Iris pigment epithelial cell (primary cell): ENCODE measurements around the gene SPAG17.
"Not testable (repeated sequence)": the region's sequence is repeated elsewhere in the genome, so short reads cannot be mapped to it uniquely, and the experiment has no call there.

ENCODE experiments used
- DNase-seq: peaks from one replicate; pipeline ENCODE4 v3.0.0-alpha.2; 2011; ENCODE audit warnings: low read depth

The SPAG17 gene

GRCh38 chr1:117976381-117976780, 208.6 kb downstream of the SPAG17 start:
- no peak for DNase-seq

GRCh38 chr1:117971777-117972176, 213.3 kb downstream of the SPAG17 start:
- no peak for DNase-seq

DNA sequence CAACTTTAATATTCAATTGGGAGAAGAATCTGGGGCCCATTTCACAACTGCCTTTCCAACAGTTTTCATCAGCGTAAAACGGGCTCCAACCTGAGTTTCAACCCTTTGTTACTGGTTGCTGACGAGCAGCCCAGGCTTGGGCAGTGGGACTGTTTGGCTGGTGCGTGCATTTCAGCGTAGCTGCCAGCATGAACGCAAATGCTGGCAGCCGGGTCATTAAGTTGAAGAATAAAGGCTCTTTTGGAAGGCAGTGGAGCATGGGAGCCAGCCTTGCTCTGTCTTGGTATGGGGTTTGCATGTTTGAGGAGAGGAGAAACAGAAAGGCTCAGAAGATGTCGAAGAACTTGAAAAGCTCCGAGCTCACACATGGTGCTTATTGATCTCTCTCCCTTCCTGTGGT, 214.8 kb downstream of the SPAG17 start:
- DNase-seq: no peak

DNA sequence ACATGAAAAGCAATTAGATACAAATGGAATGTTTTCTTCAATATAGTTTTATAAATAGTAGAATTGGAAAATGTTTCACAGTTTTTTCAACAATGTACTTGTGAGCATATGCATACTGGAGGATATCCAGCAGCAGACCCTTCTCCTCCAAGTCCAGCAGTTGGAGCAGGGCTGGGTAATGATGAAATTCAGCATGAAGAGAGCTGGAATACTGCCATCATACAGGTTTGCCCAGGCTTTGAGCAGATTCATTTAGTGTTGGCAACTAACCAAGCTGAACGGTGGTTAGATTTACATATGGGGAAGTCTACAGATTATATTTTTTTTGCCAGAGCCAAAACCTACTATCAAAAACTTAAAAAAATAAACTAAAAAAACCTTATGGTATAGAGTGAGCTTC, 217.1 kb downstream of the SPAG17 start:
- DNase-seq: peak; percentile 62

- DNase-seq: peak; percentile 77
Observed at GRCh38 chr1:117967477-117967876, 217.6 kb downstream of the SPAG17 start.

GRCh38 chr1:117964290-117965038, 220.6 kb downstream of the SPAG17 start:
- peak; percentile 47 for DNase-seq

DNA sequence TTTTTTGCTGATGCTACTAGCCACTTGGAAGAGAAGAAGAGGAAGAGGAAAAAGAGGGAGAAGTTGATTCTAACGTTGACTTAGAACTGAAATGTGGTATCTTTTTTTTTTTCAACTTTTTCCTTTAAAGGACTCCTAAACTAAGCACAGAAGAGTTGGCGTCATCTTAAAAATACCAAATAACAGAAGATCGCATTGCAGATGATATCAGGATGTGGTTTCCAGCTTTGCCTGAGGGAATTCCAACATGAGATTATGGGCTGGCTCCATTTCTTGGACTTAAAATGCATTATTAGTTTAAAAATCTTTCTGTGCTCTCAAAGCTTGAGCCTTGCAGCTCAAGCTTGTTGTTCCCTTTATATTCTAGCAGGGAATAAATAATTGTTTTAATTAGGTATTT, 225.7 kb downstream of the SPAG17 start:
- peak; percentile 44 for DNase-seq

GRCh38 chr1:117952386-117952785, 232.6 kb downstream of the SPAG17 start:
- DNase-seq: no peak

DNA sequence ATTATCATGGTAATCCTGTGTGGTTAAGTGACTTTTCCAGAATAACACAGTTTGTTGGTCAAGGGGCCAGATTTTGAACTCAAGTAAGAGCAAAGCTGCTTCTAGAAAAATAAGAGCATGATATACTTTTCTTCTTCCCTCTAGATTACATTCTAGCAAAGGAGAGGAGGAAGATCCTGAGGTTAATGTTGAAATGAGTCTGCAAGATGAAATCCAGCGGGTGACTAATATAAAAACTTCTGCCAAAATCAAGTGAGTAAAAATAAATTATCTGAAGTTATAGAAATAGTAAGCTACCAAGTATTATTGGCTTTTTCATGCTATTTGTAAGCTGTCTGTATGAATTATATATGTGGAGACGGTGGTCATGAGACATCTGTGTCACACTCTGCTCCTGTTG, 242.7 kb downstream of the SPAG17 start:
- DNase-seq: no peak

GRCh38 chr1:117933769-117934168, 251.3 kb downstream of the SPAG17 start:
- no peak for DNase-seq

- no peak for DNase-seq
Observed at GRCh38 chr1:117932576-117932975, 252.5 kb downstream of the SPAG17 start.

DNA sequence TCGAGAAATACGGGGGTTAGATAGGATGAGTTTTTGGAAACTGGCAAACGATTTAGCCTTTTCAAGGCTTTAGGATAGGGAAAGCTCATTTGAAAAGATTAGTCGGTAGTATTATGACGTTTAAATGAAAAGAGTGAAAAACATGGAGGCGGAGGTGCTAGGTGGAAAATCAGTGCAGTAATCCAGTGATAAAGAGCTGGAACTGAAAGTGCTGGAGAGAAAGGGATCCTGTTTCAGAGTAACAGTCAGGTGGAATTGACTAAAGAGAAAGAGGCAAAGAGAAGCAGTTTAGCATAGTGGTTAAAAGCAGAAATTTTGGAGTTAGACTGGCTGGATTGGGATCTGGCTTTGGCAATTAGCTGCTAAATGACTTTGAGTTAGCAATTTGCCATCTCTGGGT, 254.5 kb downstream of the SPAG17 start:
- peak; percentile 33 for DNase-seq

DNA sequence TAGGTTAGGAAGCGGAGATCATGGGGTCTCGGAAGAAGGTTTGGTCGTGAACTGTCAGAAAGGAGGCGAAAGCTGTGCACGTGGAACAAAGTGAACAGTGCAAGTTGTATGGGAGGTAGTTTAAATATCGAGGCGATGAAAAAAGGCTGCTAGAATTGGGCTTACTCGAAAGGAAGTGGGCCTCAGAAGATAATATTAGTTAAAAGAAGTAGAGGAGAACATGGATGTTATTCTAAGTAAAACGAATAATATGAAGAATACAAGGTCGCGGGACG, 254.9 kb downstream of the SPAG17 start:
- no peak for DNase-seq

DNA sequence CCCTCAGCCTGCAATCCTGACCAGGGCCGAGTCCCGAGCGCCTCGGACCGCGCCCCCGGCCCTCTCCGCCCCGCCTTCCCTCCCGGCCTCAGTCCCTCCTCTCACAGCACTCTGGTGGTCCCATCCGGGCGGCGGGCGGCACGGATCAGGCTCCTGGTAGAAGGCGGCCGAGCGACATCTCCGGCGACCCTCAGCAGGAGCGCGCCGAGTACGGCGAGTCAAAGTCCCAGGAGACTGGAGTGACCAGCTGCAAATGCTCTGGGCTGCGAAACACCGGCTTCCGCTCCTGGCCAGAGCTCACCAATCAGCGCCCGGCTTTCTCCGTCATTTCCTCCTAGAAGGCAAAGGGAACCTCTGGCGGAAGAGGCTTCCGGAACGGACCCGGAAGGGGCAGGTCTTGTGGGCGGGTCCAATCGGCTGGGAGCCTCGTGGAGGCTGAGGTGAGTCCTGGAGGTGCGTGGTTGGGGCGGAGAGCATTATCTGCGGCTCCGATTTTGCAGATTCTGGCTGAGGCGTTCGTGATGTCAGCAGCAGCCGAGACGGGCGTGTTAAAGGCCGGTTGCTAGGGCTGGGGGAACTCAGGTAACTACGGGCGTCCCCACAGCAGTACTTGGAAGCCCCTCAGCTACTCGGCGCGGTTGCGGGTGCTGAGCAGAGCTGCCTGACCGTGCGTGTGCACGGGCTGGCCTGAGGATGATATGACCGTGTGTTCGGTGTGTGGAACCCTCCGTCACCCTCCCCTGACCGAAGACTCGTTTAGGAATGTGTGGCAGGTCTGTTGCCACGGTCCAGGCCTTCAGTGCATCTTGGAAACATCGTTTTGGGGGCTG, 255.5 kb downstream of the SPAG17 start, which contains the start of the genes GDAP2 and WDR3:
TSS of gene GDAP2 (minus strand) at position 279 of the 830 bp plus-strand sequence. CDS start 9,264 bp downstream, outside the sequence.
TSS of gene WDR3 (plus strand) at position 397 of the 830 bp plus-strand sequence. CDS start 3,581 bp downstream, outside the sequence.
- DNase-seq: peak; percentile 99

DNA sequence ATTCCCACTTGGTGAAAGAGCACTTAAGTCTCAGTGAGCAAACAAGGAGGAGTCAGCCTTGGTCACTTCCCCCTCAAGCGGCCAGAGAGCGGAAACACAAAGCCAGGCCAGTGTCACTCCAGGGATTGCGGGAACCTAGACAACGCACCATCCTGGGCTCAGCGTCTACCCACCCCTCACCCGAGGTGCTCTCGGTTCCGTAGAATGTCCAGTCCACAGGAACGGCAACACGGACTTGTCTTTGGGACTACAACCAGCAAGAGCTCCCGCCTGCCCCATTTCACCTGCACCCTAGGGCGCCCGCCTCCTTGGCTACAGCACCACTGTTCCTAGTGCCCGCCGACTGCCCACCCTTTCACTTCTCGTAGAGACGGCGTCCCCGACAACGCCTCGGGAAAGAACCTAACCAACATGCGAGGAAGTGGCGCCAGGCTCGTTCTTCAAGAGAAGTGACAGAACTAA, 256.1 kb downstream of the SPAG17 start:
- DNase-seq: peak; percentile 72

DNA sequence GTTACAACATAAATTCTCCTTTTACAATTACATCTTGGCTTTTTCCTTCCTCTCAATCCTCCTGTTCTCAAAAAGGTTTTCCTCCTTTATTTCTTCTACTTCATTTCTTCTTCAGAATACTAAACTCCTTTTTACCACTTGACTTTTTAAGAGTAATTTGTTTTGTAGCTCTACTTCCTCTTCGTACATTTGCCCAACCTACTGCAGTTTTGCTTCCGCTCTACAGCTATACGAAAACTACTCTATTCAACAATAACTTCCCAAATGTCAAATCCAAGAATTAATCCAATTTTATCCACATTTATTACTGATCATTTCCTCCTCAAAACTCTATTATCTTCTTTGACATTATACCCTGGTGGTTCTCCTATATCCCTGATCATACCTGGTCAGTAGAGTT, 259.0 kb downstream of the SPAG17 start:
- no peak for DNase-seq

DNA sequence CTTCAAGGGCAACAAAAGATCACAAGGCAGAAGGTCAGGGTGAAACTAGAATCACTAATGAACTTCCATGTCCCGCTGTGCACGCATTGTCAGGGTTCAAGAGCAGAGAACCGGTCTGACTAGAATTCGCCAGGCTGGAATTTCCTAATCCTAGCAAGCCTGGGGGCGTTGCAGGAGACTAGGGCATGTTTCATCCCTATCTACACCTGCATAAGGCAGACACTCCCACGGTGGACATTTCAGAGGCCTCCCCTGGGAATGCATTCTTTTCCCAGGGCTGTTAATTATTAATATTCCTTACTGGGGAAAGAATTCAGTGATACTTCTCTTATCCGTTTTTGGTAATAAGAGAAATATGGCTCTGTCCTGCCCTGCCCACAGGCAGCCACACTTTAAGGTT, 262.3 kb downstream of the SPAG17 start:
- DNase-seq: not testable (repeated sequence)

- DNase-seq: no peak
Observed at GRCh38 chr1:117921991-117922390, 263.0 kb downstream of the SPAG17 start.

- DNase-seq: peak; percentile 51
Observed at GRCh38 chr1:117919376-117919775, 265.7 kb downstream of the SPAG17 start.

DNA sequence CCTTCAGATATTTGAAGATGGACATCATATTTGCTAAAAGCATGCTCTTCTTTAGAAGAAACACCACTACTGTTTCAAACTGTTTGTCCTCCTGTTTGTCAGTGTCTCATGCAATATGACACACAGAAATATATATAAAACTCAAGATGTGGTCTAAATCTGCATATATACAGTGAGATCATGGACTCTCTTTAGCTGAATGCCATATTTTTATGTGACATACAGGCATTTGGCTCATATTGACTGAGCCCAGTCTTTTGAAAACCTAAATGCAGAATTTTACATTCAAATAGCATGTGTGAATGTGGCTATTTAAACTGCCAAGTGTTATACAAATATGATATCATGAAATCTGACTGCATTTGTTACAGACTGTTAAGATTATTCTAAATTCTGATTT, 274.0 kb downstream of the SPAG17 start:
- DNase-seq: no peak

DNA sequence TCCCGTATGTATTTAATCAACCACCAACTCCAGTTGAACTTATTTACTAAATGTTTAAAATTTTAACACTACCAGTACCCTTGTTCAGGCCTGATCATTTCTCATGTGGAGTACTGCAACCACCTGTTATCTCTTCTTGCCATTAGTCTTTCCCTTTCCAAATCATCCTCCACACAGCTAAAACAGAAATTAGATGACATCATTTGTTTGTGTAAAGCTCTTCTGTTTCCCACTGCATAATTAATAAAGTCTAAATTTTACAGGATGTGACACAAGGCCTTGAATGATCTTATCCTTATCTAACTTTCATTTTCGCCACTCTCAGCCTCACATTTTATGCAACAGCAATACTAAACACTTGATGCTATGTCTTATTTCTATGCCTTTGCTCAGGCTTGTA, 280.0 kb downstream of the SPAG17 start:
- no peak for DNase-seq

- DNase-seq: no peak
Observed at GRCh38 chr1:117904485-117904884, 280.5 kb downstream of the SPAG17 start.
